ENCODE measurements around the gene MYBBP1A. TPM values are rescaled to one million over a fixed set of nuclear protein-coding genes. Genes with fewer than 3 reads are reported as not detected.
A peak's percentile ranks its signal among the peaks of the same experiment; 100 is the strongest.

MYBBP1A gene
- total and polyA plus RNA-seq, 2 of the 4 experiments (the other 2 are of a cell fraction): 22.6 to 45.9 TPM

- no TSS peak for BruUV-seq (replicated peaks)
- H3K9me3 ChIP-seq (ENCODE audit: control insufficient read depth, insufficient read depth, low read length): no peaks in the 10 kb centered on the region
- 99% methylated on average over 14 of the region's 16 CpGs; no CpG with 5 or more reads in 1 of the 2 experiments for WGBS, 2 experiments (ENCODE audit: extremely low coverage in 2 of 2, insufficient read length in 1 of 2)
- no peak overlapping the region for H3K23ac ChIP-seq (ENCODE audit: low read depth, low read length)
- H3K4me3 ChIP-seq (ENCODE audit: insufficient read depth, low read depth, low read length): no peak overlapping the region
- H4K5ac ChIP-seq (ENCODE audit: low read depth, low read length): no peak overlapping the region
- H3K4me2 ChIP-seq (ENCODE audit: low read depth, low read length): no peak overlapping the region
- dilution Hi-C loops (cut with HindIII; ENCODE audit: low sequenced_read_pairs, unreplicated experiment): no loop called here
- peaks cover 58% of the 10 kb centered on the region for H3K36me3 ChIP-seq (ENCODE audit: control insufficient read depth, insufficient read depth, low read length)
- no peak overlapping the region for H2BK120ac ChIP-seq (ENCODE audit: low read depth, low read length)
- no peak overlapping the region for H2BK5ac ChIP-seq (ENCODE audit: low read depth, low read length, poor library complexity, severe bottlenecking)
- ATAC-seq (ENCODE audit: low read depth): no peak
- peaks cover 7% of the 10 kb centered on the region for H3K4me1 ChIP-seq (ENCODE audit: control insufficient read depth, insufficient read depth, low read length)
- CTCF ChIA-PET: no interaction called here
- in situ Hi-C loops (cut with MboI; ENCODE audit: low sequenced_read_pairs): loop anchor here (10.0 kb wide), 1 partner anchor 56 kb away; the partner anchor contains the start of gene SPNS2
- no peak overlapping the region for H2BK15ac ChIP-seq (ENCODE audit: low read depth, low read length)
- no peak overlapping the region for H4K8ac ChIP-seq (ENCODE audit: low read depth in 2 of 2, low read length in 2 of 2)
- H2AFZ ChIP-seq (replicated peaks; ENCODE audit: low read length, poor library complexity): no peak overlapping the region
- no peak overlapping the region for H4K91ac ChIP-seq (ENCODE audit: insufficient read depth, low read depth, low read length)
- DNase-seq: no peak
- no peaks in the 10 kb centered on the region for H3K27me3 ChIP-seq (ENCODE audit: control insufficient read depth, insufficient read depth, low read length)
- no peak overlapping the region for H3K4ac ChIP-seq (ENCODE audit: low read depth, low read length)
- no peak overlapping the region for H2BK20ac ChIP-seq (ENCODE audit: low read depth, low read length)
- H3K18ac ChIP-seq (ENCODE audit: low read depth, low read length): no peak overlapping the region
- POLR2A ChIA-PET (ENCODE audit: unreplicated experiment): no interaction called here
- H4K20me1 ChIP-seq (ENCODE audit: insufficient read depth, low read length): peaks cover 3% of the 10 kb centered on the region; the same call in 1 of the 2 replicates
- no peak overlapping the region for H3K9ac ChIP-seq (ENCODE audit: low read depth, low read length)
- H3K9me1 ChIP-seq (ENCODE audit: insufficient read depth, low read length): peaks cover 6% of the 10 kb centered on the region; the same call in 1 of the 2 replicates
- no peak overlapping the region for H3K14ac ChIP-seq (replicated peaks; ENCODE audit: low read depth, low read length)
- TF ChIP-seq, protein P1, sequence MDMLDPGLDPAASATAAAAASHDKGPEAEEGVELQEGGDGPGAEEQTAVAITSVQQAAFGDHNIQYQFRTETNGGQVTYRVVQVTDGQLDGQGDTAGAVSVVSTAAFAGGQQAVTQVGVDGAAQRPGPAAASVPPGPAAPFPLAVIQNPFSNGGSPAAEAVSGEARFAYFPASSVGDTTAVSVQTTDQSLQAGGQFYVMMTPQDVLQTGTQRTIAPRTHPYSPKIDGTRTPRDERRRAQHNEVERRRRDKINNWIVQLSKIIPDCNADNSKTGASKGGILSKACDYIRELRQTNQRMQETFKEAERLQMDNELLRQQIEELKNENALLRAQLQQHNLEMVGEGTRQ (IDR thresholded peaks at IDR 0.05; ENCODE audit: low read depth, low read length): no peak
- TF ChIP-seq MAFK (IDR thresholded peaks at IDR 0.05; ENCODE audit: low read depth, low read length) (no peak), RFX5 (IDR thresholded peaks at IDR 0.05; ENCODE audit: low read depth, low read length) (no peak), SMC3 (IDR thresholded peaks at IDR 0.05; ENCODE audit: low read depth, low read length) (no peak), CHD1 (IDR thresholded peaks at IDR 0.05; ENCODE audit: low read depth, low read length) (no peak), POLR2A (IDR thresholded peaks at IDR 0.05; ENCODE audit: low read depth, low read length) (no peak), NFE2L2 (IDR thresholded peaks at IDR 0.05; ENCODE audit: low read depth, low read length) (no peak), MXI1 (IDR thresholded peaks at IDR 0.05; ENCODE audit: borderline replicate concordance, low read depth, low read length) (no peak), CEBPB (IDR thresholded peaks at IDR 0.05; ENCODE audit: low read depth, low read length) (no peak), RAD21 (IDR thresholded peaks at IDR 0.05; ENCODE audit: low read length) (no peak), MAZ (IDR thresholded peaks at IDR 0.05; ENCODE audit: borderline replicate concordance, low read depth, low read length) (no peak), ELK1 (IDR thresholded peaks at IDR 0.05; ENCODE audit: borderline replicate concordance, low read depth, low read length) (no peak)
- TF ChIP-seq, protein P2, sequence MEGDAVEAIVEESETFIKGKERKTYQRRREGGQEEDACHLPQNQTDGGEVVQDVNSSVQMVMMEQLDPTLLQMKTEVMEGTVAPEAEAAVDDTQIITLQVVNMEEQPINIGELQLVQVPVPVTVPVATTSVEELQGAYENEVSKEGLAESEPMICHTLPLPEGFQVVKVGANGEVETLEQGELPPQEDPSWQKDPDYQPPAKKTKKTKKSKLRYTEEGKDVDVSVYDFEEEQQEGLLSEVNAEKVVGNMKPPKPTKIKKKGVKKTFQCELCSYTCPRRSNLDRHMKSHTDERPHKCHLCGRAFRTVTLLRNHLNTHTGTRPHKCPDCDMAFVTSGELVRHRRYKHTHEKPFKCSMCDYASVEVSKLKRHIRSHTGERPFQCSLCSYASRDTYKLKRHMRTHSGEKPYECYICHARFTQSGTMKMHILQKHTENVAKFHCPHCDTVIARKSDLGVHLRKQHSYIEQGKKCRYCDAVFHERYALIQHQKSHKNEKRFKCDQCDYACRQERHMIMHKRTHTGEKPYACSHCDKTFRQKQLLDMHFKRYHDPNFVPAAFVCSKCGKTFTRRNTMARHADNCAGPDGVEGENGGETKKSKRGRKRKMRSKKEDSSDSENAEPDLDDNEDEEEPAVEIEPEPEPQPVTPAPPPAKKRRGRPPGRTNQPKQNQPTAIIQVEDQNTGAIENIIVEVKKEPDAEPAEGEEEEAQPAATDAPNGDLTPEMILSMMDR (conservative IDR thresholded peaks at IDR 0.05; ENCODE audit: low read depth, low read length): no peak
- peaks cover 9 to 36% of the 10 kb centered on the region in 2 experiments for H3K79me1 ChIP-seq (ENCODE audit: low read depth in 1 of 2, low read length in 2 of 2)
- intact Hi-C loops (cut with micrococcal nuclease): no loop called here
- H3K56ac ChIP-seq (ENCODE audit: extremely low read depth, insufficient read depth, low read length): no peak overlapping the region
- H2AK5ac ChIP-seq (ENCODE audit: low read depth, low read length): no peak overlapping the region
- H3K27ac ChIP-seq (ENCODE audit: insufficient read depth, low read length): no peak overlapping the region
- H2AK9ac ChIP-seq (replicated peaks; ENCODE audit: low read depth, low read length, poor library complexity): peak overlapping the region; percentile 28
These were observed 4.6 kb downstream of the MYBBP1A start for GRCh38 chr17:4550534-4551039.
